Spleen (tissue), 11 donors: ENCODE measurements around the gene MCC. TPM values are rescaled to one million over a fixed set of nuclear protein-coding genes. Genes with fewer than 3 reads are reported as not detected.

Experiments used
- DNase-seq: peaks from one replicate; pipeline ENCODE4 v3.0.0-alpha.2; 2020
- H3K27ac ChIP-seq, 8 donors: fragments of 200-600 bp; sonication (generic) in 7 of 8; 1 replicate in 4 of 8; 2 replicates in 4 of 8; pipeline versions ENCODE4 v1.5.0 to v1.8.0; 2016 to 2021; ENCODE audit warnings: inconsistent platforms in 4 of 8, mild to moderate bottlenecking in 4 of 8, moderate library complexity in 1 of 8
- H3K27me3 ChIP-seq, 7 donors: fragments of 200-600 bp; sonication (generic) in 6 of 7; replicated peaks in 1 of 7; 1 replicate in 4 of 7; 2 replicates in 3 of 7; pipeline versions ENCODE4 v1.5.0 to v1.8.0; 2016 to 2021; ENCODE audit warnings: inconsistent platforms in 3 of 7, mild to moderate bottlenecking in 1 of 7
- H3K36me3 ChIP-seq, 6 donors: fragments of 200-600 bp; sonication (generic) in 5 of 6; 1 replicate in 4 of 6; 2 replicates in 2 of 6; pipeline versions ENCODE4 v1.5.0 to v1.8.0; 2016 to 2021; ENCODE audit warnings: inconsistent platforms in 2 of 6
- H3K4me1 ChIP-seq, 6 donors: fragments of 200-600 bp; sonication (generic) in 5 of 6; 1 replicate in 3 of 6; 2 replicates in 3 of 6; pipeline versions ENCODE4 v1.5.0 to v1.8.0; 2016 to 2021; ENCODE audit warnings: inconsistent platforms in 3 of 6
- H3K4me3 ChIP-seq, 8 donors: fragments of 200-600 bp; sonication (generic) in 7 of 8; 1 replicate in 4 of 8; 2 replicates in 4 of 8; pipeline versions ENCODE4 v1.5.0 to v1.8.0; 2016 to 2021; ENCODE audit warnings: inconsistent platforms in 4 of 8, mild to moderate bottlenecking in 4 of 8, moderate library complexity in 2 of 8
- H3K9me3 ChIP-seq, 8 donors: fragments of 200-600 bp; sonication (generic) in 7 of 8; 1 replicate in 4 of 8; 2 replicates in 4 of 8; pipeline versions ENCODE4 v1.5.0 to v1.8.0; 2016 to 2021; ENCODE audit warnings: inconsistent platforms in 4 of 8
- CTCF ChIP-seq, 11 experiments: fragments of 200-600 bp in 7 of 11; fragments of 450-650 bp in 4 of 11; sonication (generic) in 4 of 11; IDR thresholded peaks in 8 of 11; conservative IDR thresholded peaks in 3 of 11; 1 replicate in 7 of 11; 2 replicates in 4 of 11; pipeline versions ENCODE4 v1.4.0 to v1.8.0; 2016 to 2021; ENCODE audit warnings: antibody characterized with exemption in 11 of 11, inconsistent platforms in 4 of 11, mild to moderate bottlenecking in 1 of 11
- POLR2A ChIP-seq, 3 donors: fragments of 450-650 bp; IDR thresholded peaks; one replicate each; pipeline ENCODE4 v1.5.1; 2017; ENCODE audit warnings: antibody characterized with exemption in 3 of 3, mild to moderate bottlenecking in 1 of 3
- POLR2AphosphoS5 ChIP-seq, 3 donors: sonication (generic); formaldehyde crosslinking; IDR thresholded peaks; one replicate each; pipeline ENCODE4 v1.5.1; 2017; ENCODE audit warnings: antibody characterized with exemption in 3 of 3
- WGBS, 5 donors: extraction: QIAGEN DNeasy Blood & Tissue Kit in 3 of 5; methylation state at CpG; one replicate each; pipeline versions ENCODE4 v1.1.5 to v1.1.7; 2013 to 2018; 5-methylcytosine and 5-hydroxymethylcytosine counted together
- intact Hi-C: fragments of 100-400 bp; cut with DNase I; formaldehyde crosslinking; loops from one replicate; pipeline ENCODE4 v1.15.0; 2023; ENCODE audit warnings: low total_unique reads
- polyA plus RNA-seq, 3 donors: library from polyadenylated mRNA; stranded (reverse); fragments of 200-250 nt; gene quantifications; one replicate each; pipeline ENCODE4 v1.2.1, GENCODE V29; 2013
- total RNA-seq, 7 donors: library from RNA; depleted of rRNA in 3 of 7; stranded (reverse); fragments of >200 nt in 3 of 7; fragmentation: NEBNext Ultra II Directional in 4 of 7; extraction: Animal tissue kit (Norgen Biotek cat#: 25700) in 4 of 7; gene quantifications; one replicate each; pipeline versions ENCODE4 v1.1.0 to v1.2.1, GENCODE V29; 2016 to 2021
- donor health status: healthy with polysubstance abuse.
- donor health status: DM: no; HTN: no; CAD: no; lungs with moderate emphysema.
- donor health status: DM: no; HTN: no; CAD: no.
- donor health status: Bipolar disorder and iron deficiency.
- donor health status: healthy.
- donor health status: DM: no; HTN: no; CAD: no.
- donor health status: DM: yes; HTN: yes; CAD: no.

Gene MCC
- total and polyA plus RNA-seq, 10 donors: 1.3 to 32.8 (median 15.8) TPM

- Histone ChIP-seq H3K4me3 (no peak overlapping the region), H3K9me3 (no peaks in the 10 kb centered on the region), H3K4me1 (peaks cover 0 to 16% (median 0%) of the 10 kb centered on the region in 6 donors), H3K27me3 (no peaks in the 10 kb centered on the region), H3K27ac (peak overlapping the region in 1 of 8 donors; percentile 12), H3K36me3 (peaks cover 0 to 24% (median 0%) of the 10 kb centered on the region in 6 donors)
- intact Hi-C loops: no loop called here
- 72 to 84% (median 77%) methylated on average over 5 of the region's 5 CpGs for WGBS, 5 donors
- DNase-seq: no peak
- TF ChIP-seq CTCF (IDR thresholded peaks at IDR 0.05 in 8 of 11, conservative IDR thresholded peaks at IDR 0.05 in 3 of 11): no peak
- TF ChIP-seq POLR2AphosphoS5 (IDR thresholded peaks at IDR 0.05): no peak
- TF ChIP-seq POLR2A (IDR thresholded peaks at IDR 0.05): no peak
Measured at GRCh38 chr5:113061846-113062780, 426.1 kb downstream of the MCC start.

GRCh38 chr5:113060408-113061025, 427.7 kb downstream of the MCC start:
- intact Hi-C loops: no loop called here
- H3K9me3 ChIP-seq: no peaks in the 10 kb centered on the region
- H3K4me1 ChIP-seq: peaks cover 0 to 16% (median 0%) of the 10 kb centered on the region in 6 donors
- TF ChIP-seq POLR2A (IDR thresholded peaks at IDR 0.05): no peak
- TF ChIP-seq POLR2AphosphoS5 (IDR thresholded peaks at IDR 0.05): no peak
- no peak for TF ChIP-seq CTCF (IDR thresholded peaks at IDR 0.05 in 8 of 11, conservative IDR thresholded peaks at IDR 0.05 in 3 of 11)
- H3K36me3 ChIP-seq: peaks cover 0 to 16% (median 0%) of the 10 kb centered on the region in 6 donors
- H3K27me3 ChIP-seq: no peaks in the 10 kb centered on the region
- WGBS, 5 donors: 91 to 95% (median 95%) methylated on average over 4 of the region's 4 CpGs
- no peak for DNase-seq
- no peak overlapping the region for H3K27ac ChIP-seq
- no peak overlapping the region for H3K4me3 ChIP-seq

DNA sequence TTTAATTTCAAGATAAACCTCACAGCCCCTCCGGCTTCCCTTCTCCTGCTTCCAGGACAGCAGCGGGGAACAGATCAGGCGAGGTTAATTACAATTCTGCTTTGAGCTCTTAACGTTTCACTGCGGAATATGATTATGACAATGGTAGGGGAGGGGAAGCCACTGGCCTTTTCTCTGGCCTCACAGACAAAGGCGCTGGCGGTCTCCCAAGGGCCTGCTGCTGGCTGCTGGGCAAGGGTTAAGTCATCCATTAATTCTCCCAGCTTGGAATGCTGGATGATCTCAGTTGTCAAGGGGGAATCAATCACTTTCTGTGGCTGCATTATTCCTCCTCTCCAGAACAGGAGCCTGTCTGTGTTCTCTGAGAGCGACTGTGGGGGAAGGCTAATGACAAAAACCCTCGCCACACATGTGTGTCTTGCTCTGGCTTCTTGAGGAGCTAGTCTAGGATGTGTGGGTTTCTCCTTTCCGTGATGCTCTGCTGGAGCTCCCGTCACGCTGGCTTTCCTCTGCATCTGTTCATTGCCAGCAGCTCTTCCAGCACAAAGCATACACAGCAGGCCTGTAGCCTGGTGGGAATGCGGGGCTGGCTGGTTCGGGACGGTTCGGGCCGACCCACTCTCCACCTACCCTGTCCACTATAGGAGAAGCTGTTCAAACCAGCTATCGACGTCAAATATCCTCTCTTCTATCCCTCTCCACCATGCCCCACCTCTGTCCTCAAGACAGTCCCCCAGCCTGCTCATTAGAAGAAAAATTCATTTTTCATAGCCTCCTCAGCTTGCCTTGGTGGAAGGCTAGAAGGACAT, 428.8 kb downstream of the MCC start:
- peaks cover 0 to 16% (median 0%) of the 10 kb centered on the region in 6 donors for H3K4me1 ChIP-seq
- intact Hi-C loops: no loop called here
- H3K36me3 ChIP-seq: peaks cover 0 to 16% (median 0%) of the 10 kb centered on the region in 6 donors
- H3K4me3 ChIP-seq: no peak overlapping the region
- no peak overlapping the region for H3K27ac ChIP-seq
- 77 to 82% (median 80%) methylated on average over 19 of the region's 19 CpGs for whole genome bisulfite sequencing, 5 donors
- DNase-seq: peak; percentile 64
- no peak for TF ChIP-seq POLR2A (IDR thresholded peaks at IDR 0.05)
- no peak for TF ChIP-seq POLR2AphosphoS5 (IDR thresholded peaks at IDR 0.05)
- TF ChIP-seq CTCF (IDR thresholded peaks at IDR 0.05 in 8 of 11, conservative IDR thresholded peaks at IDR 0.05 in 3 of 11): no peak
- H3K27me3 ChIP-seq: no peaks in the 10 kb centered on the region
- no peaks in the 10 kb centered on the region for H3K9me3 ChIP-seq
